Heart right ventricle (tissue), 16 donors: Measurements from ENCODE around the gene CLDN7. TPM values are rescaled to one million over a fixed set of nuclear protein-coding genes. Genes with fewer than 3 reads are reported as not detected.

Experiments
- ATAC-seq, 8 donors: fragments of 200-7000 bp; cut with Tn5 transposase; one replicate each; pipeline ENCODE4 v1.9.1; 2020; ENCODE audit warnings: mild to moderate bottlenecking in 8 of 8, moderate library complexity in 8 of 8, moderate number of reproducible peaks in 1 of 8
- DNase-seq, 2 donors: peaks; one replicate each; pipeline ENCODE4 v3.0.0-alpha.2; 2020
- H3K27ac ChIP-seq, 10 donors: fragments of 200-600 bp; sonication (generic) in 2 of 10; one replicate each; pipeline versions ENCODE4 v1.5.0 to v1.8.0; 2020 to 2022; ENCODE audit warnings: mild to moderate bottlenecking in 3 of 10
- H3K27me3 ChIP-seq, 7 donors: fragments of 200-600 bp; one replicate each; pipeline ENCODE4 v1.8.0; 2021 to 2022; ENCODE audit warnings: mild to moderate bottlenecking in 2 of 7
- H3K36me3 ChIP-seq, 9 donors: fragments of 200-600 bp; sonication (generic) in 1 of 9; one replicate each; pipeline versions ENCODE4 v1.5.0 to v1.8.0; 2020 to 2022; ENCODE audit warnings: mild to moderate bottlenecking in 2 of 9
- H3K4me1 ChIP-seq, 9 donors: fragments of 200-600 bp; sonication (generic) in 1 of 9; one replicate each; pipeline versions ENCODE4 v1.5.0 to v1.8.0; 2020 to 2022; ENCODE audit warnings: mild to moderate bottlenecking in 4 of 9
- H3K4me3 ChIP-seq, 10 donors: fragments of 200-600 bp; sonication (generic) in 2 of 10; one replicate each; pipeline versions ENCODE4 v1.5.0 to v1.8.0; 2020 to 2022; ENCODE audit warnings: mild to moderate bottlenecking in 7 of 10, moderate library complexity in 2 of 10
- H3K9me3 ChIP-seq, 11 donors: fragments of 200-600 bp in 10 of 11; sonication (generic) in 2 of 11; one replicate each; pipeline versions ENCODE4 v1.5.0 to v1.8.0; 2013 to 2022; ENCODE audit warnings: mild to moderate bottlenecking in 2 of 11, control low read depth in 1 of 11, moderate library complexity in 1 of 11
- WGBS, 2 donors: extraction: QIAGEN DNeasy Blood & Tissue Kit; methylation state at CpG; one replicate each; pipeline ENCODE4 v1.1.7; 2013; ENCODE audit warnings: inconsistent platforms in 1 of 2; 5-methylcytosine and 5-hydroxymethylcytosine counted together
- intact Hi-C, 10 donors: fragments of 100-400 bp; cut with DNase I; formaldehyde crosslinking; loops; one replicate each; pipeline versions ENCODE4 v1.11.1 to v1.14.2; 2022
- polyA plus RNA-seq, 2 donors: library from polyadenylated mRNA; stranded (reverse); fragments of 200-250 nt; gene quantifications; one replicate each; pipeline ENCODE4 v1.2.3, GENCODE V29; 2013
- total RNA-seq, 10 donors: library from RNA; stranded (reverse); fragmentation: NEBNext Ultra II Directional in 3 of 10; extraction: Animal tissue kit (Norgen Biotek cat#: 25700) in 3 of 10; gene quantifications; one replicate each; pipeline versions ENCODE4 v1.2.1 to v1.2.4, GENCODE V29; 2021 to 2023
- TF ChIP-seq, protein P1 (sequence below), 9 donors: fragments of 200-600 bp; sonication (generic) in 2 of 9; IDR thresholded peaks; one replicate each; pipeline versions ENCODE4 v1.5.0 to v1.8.0; 2021 to 2022; ENCODE audit warnings: antibody characterized with exemption in 9 of 9, mild to moderate bottlenecking in 5 of 9, moderate library complexity in 1 of 9
- donor health status: Arrhythmogenic right ventricular cardiomyopathy.
- donor health status: ischemic (EF 13 %, LVEDD 7.1; RV severe dilation, severe dysfunction).
- donor health status: healthy with polysubstance abuse.
- donor health status: DM: no; HTN: yes; CAD: no.
- donor health status: DM: no; HTN: no; CAD: no.
- donor health status: ischemic (EF 25% LVEDD 6.9; RV normal size, moderate dysfunction).
- donor health status: ischemic (EF 25% LVEDD 5.7; RV mildly dilated, moderate dysfunction).
- donor health status: healthy.
- donor health status: DM: yes; HTN: yes; CAD: no.
- donor health status: Ischemic cardiomyopathy.
- donor health status: ischemic (EF 35%, LVEDD 5.7; RV mildly dilated, moderate dysfunction).
- donor health status: nonischemic (EF 11% LVEDD 7.7; RV severe dilation, severe dysfunction).
- donor health status: DM: yes; HTN: yes; CAD: no.
- donor health status: PGD.
- donor health status: ischemic (EF 29% LVEDD 5.4; RV normal size, mild dysfunction).
- donor health status: nonischemic (EF 23%, LVEDD 6.1; RV moderate dilation, normal function).

Gene CLDN7
- total and polyA plus RNA-seq, 12 donors, result 0.39 to 2.5 (median 0.90) TPM

DNA sequence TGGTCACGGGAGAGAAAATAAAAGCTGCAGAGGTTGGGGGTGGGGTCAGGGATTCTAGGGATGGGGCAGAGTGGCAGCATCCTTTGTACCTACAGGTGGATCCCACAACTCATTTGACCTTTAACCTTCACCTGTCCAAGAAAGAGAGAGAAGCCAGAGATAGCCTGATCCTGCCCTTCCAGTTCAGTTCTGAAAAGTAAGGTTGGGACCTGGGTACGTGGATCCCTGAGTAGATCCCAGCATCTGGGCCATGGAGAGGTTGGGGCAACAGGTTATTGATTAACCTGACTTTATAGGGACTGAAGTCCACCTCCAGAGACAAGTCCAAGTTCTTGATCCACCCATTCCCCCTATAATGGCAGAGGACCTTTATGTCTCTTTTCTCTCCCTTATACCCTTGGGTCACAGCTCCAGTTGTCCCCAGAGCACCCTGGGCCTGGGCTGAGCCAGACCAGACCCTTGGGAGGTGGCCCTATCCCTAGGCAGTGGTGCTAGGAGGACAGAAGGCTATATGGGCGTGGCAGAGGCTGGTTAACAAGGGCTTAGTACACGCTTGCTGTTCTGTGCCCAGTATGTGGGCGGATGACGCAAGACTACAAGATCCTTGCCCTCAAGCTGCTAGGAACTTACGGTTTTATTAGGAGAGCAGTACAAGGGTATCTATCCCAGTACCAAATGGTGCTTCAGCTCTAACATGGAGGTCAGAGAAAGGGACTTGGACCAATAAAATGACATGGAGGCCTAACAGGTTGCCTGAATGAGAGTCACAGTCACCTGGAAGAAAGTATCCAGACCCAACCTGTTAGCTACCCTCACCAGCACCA is 3.3 kb downstream of the CLDN7 start:
- peak in 1 of 8 donors; percentile 20 for ATAC-seq
- Histone ChIP-seq H3K4me3 (no peak overlapping the region), H3K27ac (no peak overlapping the region), H3K9me3 (no peaks in the 10 kb centered on the region), H3K36me3 (peaks cover 0 to 59% (median 42%) of the 10 kb centered on the region in 9 donors), H3K27me3 (peaks cover 14 to 38% (median 35%) of the 10 kb centered on the region in 7 donors), H3K4me1 (peaks cover 7 to 41% (median 29%) of the 10 kb centered on the region in 9 donors)
- no peak for DNase-seq
- 89 to 96% methylated on average over 7 of the region's 7 CpGs for WGBS, 2 donors
- intact Hi-C loops, result loop anchor here in 2 of 10 donors (10.0 kb wide), 2 partner anchors 306 to 316 kb away; partner anchors contain the start of genes CD68 (in 1 of the 2) and SENP3 (in 1 of the 2)
- TF ChIP-seq, protein P1, sequence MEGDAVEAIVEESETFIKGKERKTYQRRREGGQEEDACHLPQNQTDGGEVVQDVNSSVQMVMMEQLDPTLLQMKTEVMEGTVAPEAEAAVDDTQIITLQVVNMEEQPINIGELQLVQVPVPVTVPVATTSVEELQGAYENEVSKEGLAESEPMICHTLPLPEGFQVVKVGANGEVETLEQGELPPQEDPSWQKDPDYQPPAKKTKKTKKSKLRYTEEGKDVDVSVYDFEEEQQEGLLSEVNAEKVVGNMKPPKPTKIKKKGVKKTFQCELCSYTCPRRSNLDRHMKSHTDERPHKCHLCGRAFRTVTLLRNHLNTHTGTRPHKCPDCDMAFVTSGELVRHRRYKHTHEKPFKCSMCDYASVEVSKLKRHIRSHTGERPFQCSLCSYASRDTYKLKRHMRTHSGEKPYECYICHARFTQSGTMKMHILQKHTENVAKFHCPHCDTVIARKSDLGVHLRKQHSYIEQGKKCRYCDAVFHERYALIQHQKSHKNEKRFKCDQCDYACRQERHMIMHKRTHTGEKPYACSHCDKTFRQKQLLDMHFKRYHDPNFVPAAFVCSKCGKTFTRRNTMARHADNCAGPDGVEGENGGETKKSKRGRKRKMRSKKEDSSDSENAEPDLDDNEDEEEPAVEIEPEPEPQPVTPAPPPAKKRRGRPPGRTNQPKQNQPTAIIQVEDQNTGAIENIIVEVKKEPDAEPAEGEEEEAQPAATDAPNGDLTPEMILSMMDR (IDR thresholded peaks at IDR 0.05), result no peak

- Histone ChIP-seq H3K36me3 (peaks cover 0 to 67% (median 43%) of the 10 kb centered on the region in 9 donors), H3K4me1 (peaks cover 5 to 36% (median 25%) of the 10 kb centered on the region in 9 donors)
- 89 to 91% methylated on average over 8 of the region's 8 CpGs for WGBS, 2 donors
Measured at GRCh38 chr17:7256766-7257456, 5.4 kb downstream of the CLDN7 start.

DNA sequence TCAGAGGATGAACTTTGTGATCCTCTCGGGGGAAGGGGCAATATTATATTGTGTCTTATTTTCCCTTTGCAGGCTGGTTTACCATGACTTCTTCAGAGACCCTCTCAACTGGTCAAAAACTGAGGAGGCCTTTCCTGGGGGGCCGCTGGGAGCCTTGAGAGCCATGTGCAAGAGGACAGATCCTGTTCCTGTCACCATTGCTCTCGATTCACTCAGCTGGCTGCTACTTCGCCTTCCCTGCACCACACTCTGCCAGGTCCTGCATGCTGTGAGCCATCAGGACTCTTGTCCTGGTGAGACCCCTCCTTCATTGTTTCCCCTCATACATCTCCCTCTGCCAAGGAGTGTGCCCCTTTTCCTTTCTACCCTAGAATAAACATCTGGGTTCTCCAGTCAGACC is 7.8 kb downstream of the CLDN7 start:
- no peak for DNase-seq
- Histone ChIP-seq H3K4me1 (peaks cover 5 to 33% (median 26%) of the 10 kb centered on the region in 9 donors), H3K27ac (no peak overlapping the region), H3K4me3 (no peak overlapping the region), H3K36me3 (peaks cover 0 to 64% (median 43%) of the 10 kb centered on the region in 9 donors), H3K27me3 (no peaks in the 10 kb centered on the region), H3K9me3 (no peaks in the 10 kb centered on the region)
- WGBS, 2 donors, result 92 to 95% methylated on average over 4 of the region's 4 CpGs
- no peak for ATAC-seq
- intact Hi-C loops, result loop anchor here in 3 of 10 donors (5.0 to 10.0 kb wide), 3 partner anchors 43 to 320 kb away; partner anchors contain the start of genes CD68 (in 1 of the 3) and SENP3 (in 1 of the 3)
- TF ChIP-seq, protein P1 (IDR thresholded peaks at IDR 0.05), result no peak

More at GRCh38 chr17:7256766-7257456, 5.4 kb downstream of the CLDN7 start:
- intact Hi-C loops, result loop anchor here in 2 of 10 donors (10.0 kb wide), 2 partner anchors 308 to 318 kb away; partner anchors contain the start of genes CD68 (in 1 of the 2) and SENP3 (in 1 of the 2)
- ATAC-seq, result no peak
- Histone ChIP-seq H3K27ac (no peak overlapping the region), H3K27me3 (peaks cover 4 to 18% (median 15%) of the 10 kb centered on the region in 7 donors), H3K4me3 (no peak overlapping the region), H3K9me3 (no peaks in the 10 kb centered on the region)
- no peak for DNase-seq
- TF ChIP-seq, protein P1 (IDR thresholded peaks at IDR 0.05), result no peak

DNA sequence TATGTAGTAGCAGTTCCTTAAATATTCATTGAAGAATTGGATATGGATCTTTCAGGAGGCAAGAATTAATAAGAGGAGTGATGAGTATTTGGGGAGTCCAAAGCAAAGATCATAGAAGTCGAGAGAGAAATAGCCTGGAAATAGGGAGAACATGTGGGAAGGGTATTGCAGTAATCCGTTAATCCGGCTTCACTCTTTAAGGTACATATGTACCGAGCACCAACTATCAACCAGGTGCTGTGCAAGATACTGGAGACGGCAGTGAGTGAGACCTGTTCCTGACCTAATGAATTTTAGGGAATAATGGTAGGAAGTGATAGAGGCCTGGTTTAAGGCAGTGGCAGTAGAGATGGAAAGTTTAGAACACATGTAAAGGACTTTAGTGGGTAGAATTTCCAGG is 9.2 kb downstream of the CLDN7 start:
- 74 to 76% methylated on average over 5 of the region's 5 CpGs for WGBS, 2 donors
- intact Hi-C loops, result loop anchor here in 4 of 10 donors (2.0 to 10.0 kb wide), 5 partner anchors 28 to 322 kb away; partner anchors contain the start of genes CD68 (in 1 of the 4), SENP3 (in 1 of the 4) and SLC2A4 (in 1 of the 4)
- TF ChIP-seq, protein P1 (IDR thresholded peaks at IDR 0.05), result no peak
- peak overlapping the region; percentile 65 to 100 (median 90) for H3K4me3 ChIP-seq
- peaks cover 13 to 46% (median 37%) of the 10 kb centered on the region in 9 donors for H3K4me1 ChIP-seq
- ATAC-seq (no peak), DNase-seq (no peak)
- H3K27ac ChIP-seq, result peak overlapping the region in 9 of 10 donors; percentile 96 to 100 (median 99)
- peaks cover 0 to 50% (median 35%) of the 10 kb centered on the region in 9 donors for H3K36me3 ChIP-seq
- H3K9me3 ChIP-seq, result no peaks in the 10 kb centered on the region
- no peaks in the 10 kb centered on the region for H3K27me3 ChIP-seq
